Measurements from ENCODE around the gene SUMO4. TPM values are rescaled to one million over a fixed set of nuclear protein-coding genes. Genes with fewer than 3 reads are reported as not detected.

Gene SUMO4
- total and polyA plus RNA-seq, 4 donors: 0.83 to 3.3 (median 0.84) TPM; not detected in 1

DNA sequence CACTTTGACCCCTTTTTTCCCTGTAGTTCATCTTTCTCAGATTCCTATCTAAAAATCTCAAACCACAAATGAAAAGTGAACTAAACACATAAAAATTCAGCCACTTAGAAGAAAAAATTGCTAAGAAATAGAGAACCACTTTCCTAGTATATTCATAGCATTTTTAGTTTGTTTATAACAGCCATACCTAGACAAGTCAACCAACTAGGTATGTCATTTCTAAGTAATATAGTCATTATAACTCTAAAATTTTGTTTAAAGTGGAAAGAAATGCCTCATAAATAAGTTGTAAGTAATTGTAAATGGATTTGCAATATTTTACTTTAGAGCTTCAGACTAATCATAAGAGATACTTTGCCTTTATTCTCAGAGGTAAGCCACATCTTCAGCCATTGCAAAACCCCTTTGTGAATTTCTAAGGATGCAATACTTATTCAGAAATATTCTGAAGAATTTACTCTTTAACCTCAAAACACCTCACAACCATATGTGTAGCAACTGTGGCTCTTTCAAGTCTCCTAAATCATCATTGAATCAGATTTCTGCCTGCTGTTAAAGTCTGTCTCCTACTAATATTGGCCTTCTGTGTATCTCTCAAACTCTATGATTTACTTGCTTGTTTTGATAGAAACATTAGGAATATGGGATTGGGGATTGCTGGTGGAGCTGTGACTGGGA lies 6.9 kb upstream of the SUMO4 start:
- Histone ChIP-seq H3K36me3 (ENCODE audit: control insufficient read depth in 4 of 4, insufficient read depth in 3 of 4, low read depth in 1 of 4, low read length in 3 of 4) (peaks cover 0 to 7% (median 2%) of the 10 kb centered on the region in 4 donors), H3K4me3 (ENCODE audit: low read depth in 1 of 3, low read length in 3 of 3) (no peak overlapping the region), H3K27ac (ENCODE audit: low read depth in 1 of 2, low read length in 2 of 2) (no peak overlapping the region), H3K4me1 (ENCODE audit: control insufficient read depth in 4 of 4, insufficient read depth in 4 of 4, low read length in 3 of 4) (peaks cover 3 to 27% (median 19%) of the 10 kb centered on the region in 4 donors), H3K9ac (ENCODE audit: low read depth in 1 of 2, low read length in 2 of 2) (no peak overlapping the region), H3K9me3 (ENCODE audit: control insufficient read depth in 4 of 4, low read length in 3 of 4) (no peaks in the 10 kb centered on the region), H3K27me3 (ENCODE audit: control insufficient read depth in 4 of 4, insufficient read depth in 4 of 4, low read length in 3 of 4) (no peaks in the 10 kb centered on the region)
- TF ChIP-seq CTCF (IDR thresholded peaks at IDR 0.05; ENCODE audit: low read depth, low read length, missing input control): no peak
- no peak for TF ChIP-seq HNF4G (IDR thresholded peaks at IDR 0.05)
- no peak for TF ChIP-seq ZBTB33 (IDR thresholded peaks at IDR 0.05)
- TF ChIP-seq, protein P1, sequence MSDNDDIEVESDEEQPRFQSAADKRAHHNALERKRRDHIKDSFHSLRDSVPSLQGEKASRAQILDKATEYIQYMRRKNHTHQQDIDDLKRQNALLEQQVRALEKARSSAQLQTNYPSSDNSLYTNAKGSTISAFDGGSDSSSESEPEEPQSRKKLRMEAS (IDR thresholded peaks at IDR 0.05): no peak
- TF ChIP-seq SP1 (IDR thresholded peaks at IDR 0.05): no peak
- TF ChIP-seq JUND (IDR thresholded peaks at IDR 0.05): no peak
- TF ChIP-seq HNF4A (conservative IDR thresholded peaks at IDR 0.05): no peak
- TF ChIP-seq RAD21 (IDR thresholded peaks at IDR 0.05): no peak
- TF ChIP-seq EGR1 (IDR thresholded peaks at IDR 0.05; ENCODE audit: low read depth in 2 of 2): no peak
- no peak for TF ChIP-seq GABPA (IDR thresholded peaks at IDR 0.05 in 1 of 2, conservative IDR thresholded peaks at IDR 0.05 in 1 of 2)
- TF ChIP-seq FOXA2 (IDR thresholded peaks at IDR 0.05): no peak
- TF ChIP-seq RXRA (IDR thresholded peaks at IDR 0.05): no peak
- no peak for TF ChIP-seq NR2F2 (IDR thresholded peaks at IDR 0.05)
- no peak for TF ChIP-seq TAF1 (conservative IDR thresholded peaks at IDR 0.05)
- no peak for TF ChIP-seq ATF3 (IDR thresholded peaks at IDR 0.05)
- TF ChIP-seq, protein P2, sequence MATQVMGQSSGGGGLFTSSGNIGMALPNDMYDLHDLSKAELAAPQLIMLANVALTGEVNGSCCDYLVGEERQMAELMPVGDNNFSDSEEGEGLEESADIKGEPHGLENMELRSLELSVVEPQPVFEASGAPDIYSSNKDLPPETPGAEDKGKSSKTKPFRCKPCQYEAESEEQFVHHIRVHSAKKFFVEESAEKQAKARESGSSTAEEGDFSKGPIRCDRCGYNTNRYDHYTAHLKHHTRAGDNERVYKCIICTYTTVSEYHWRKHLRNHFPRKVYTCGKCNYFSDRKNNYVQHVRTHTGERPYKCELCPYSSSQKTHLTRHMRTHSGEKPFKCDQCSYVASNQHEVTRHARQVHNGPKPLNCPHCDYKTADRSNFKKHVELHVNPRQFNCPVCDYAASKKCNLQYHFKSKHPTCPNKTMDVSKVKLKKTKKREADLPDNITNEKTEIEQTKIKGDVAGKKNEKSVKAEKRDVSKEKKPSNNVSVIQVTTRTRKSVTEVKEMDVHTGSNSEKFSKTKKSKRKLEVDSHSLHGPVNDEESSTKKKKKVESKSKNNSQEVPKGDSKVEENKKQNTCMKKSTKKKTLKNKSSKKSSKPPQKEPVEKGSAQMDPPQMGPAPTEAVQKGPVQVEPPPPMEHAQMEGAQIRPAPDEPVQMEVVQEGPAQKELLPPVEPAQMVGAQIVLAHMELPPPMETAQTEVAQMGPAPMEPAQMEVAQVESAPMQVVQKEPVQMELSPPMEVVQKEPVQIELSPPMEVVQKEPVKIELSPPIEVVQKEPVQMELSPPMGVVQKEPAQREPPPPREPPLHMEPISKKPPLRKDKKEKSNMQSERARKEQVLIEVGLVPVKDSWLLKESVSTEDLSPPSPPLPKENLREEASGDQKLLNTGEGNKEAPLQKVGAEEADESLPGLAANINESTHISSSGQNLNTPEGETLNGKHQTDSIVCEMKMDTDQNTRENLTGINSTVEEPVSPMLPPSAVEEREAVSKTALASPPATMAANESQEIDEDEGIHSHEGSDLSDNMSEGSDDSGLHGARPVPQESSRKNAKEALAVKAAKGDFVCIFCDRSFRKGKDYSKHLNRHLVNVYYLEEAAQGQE (IDR thresholded peaks at IDR 0.05): no peak
- no peak for TF ChIP-seq YY1 (IDR thresholded peaks at IDR 0.05)
- TF ChIP-seq FOXA1 (IDR thresholded peaks at IDR 0.05): no peak
- no peak for DNase-seq (ENCODE audit: low spot score)
